Hematopoietic multipotent progenitor cell treated with erythropoietin and hydrocortisone succinate and interleukin-3 and kit ligand, for 8 days (in vitro differentiated cells): ENCODE measurements around the gene TRIM21.
A peak's percentile ranks its signal among the peaks of the same experiment; 100 is the strongest.
"Not testable (repeated sequence)": the region's sequence is repeated elsewhere in the genome, so short reads cannot be mapped to it uniquely, and the experiment has no call there.

Experiments used
- DNase-seq: peaks from one replicate; pipeline ENCODE4 v3.0.0-alpha.2; 2015

TRIM21 gene

DNA sequence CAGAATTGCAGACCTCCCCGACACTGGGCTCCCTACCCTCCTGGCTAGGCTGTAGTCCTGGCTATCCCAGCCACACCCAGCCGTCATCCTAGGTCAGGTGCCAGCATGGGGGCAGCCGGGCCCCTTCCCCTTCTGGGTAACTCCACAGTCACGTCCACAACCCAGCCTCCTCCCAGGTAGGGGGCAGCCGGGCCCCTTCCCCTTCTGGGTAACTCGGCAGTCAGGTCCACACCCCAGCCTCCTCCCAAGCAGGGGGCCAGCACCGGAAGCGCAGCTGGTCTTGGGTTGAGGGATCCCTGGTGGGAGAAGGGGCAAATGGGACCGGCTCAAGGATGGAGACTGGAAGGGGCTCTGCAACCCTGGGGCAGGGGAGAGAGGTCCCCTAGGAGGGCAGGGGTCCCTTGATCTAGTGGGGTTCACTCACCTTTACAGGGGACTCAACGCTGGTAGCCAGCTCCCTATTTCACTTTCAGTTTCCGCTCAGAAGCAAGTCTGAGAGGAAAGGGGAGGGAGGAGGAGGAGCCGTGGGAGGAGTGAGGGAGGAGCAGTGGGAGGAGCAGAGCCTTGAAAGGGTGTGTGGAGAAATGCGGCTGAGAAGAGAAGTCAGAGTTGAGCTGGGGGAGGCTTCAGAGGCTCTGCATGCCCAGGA lies at the start of gene TRIM21:
Gene TRIM21 (minus strand): TSS at position 494 of the 649 bp plus-strand sequence. CDS start 3,293 bp downstream, outside the sequence.
- peak; percentile 92 for DNase-seq

DNA sequence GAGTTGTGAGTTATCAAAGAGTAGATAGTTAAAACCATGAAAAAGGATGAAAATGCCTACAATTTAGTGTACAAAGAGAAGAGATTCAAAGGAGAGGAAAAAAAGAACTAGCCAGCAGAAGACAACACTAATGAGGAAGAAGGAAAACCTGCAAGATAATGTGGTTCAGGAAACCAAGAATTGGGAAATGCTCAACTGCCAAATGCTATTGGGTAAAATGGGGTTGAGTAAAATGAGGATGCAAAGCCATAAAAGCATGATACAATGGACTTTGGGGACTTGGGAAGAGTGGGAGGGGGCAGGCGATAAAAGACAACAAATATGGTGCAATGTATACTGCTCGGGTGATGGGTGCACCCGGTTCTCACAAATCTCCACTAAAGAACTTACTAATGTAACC lies 48.0 kb upstream of the TRIM21 start:
- DNase-seq: no peak

DNA sequence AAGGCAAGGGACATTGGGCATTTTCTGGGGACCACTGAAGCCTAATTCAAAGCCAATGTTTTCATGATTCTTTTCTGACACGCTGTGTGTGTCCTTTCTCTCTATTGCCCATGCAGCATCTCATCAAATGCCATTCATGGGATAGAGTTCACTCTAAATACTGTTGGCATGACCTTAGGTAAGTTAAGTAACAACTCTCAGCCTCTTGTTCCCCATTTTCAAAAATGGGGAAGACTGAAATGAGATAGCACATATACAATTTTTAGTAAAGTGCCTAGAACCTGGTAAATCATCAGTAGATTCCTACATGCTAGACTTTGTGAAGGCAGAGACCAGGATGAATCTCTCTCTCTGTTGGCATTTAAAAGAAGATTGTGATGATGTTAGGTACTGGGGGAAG lies 42.9 kb upstream of the TRIM21 start:
- DNase-seq: no peak

DNA sequence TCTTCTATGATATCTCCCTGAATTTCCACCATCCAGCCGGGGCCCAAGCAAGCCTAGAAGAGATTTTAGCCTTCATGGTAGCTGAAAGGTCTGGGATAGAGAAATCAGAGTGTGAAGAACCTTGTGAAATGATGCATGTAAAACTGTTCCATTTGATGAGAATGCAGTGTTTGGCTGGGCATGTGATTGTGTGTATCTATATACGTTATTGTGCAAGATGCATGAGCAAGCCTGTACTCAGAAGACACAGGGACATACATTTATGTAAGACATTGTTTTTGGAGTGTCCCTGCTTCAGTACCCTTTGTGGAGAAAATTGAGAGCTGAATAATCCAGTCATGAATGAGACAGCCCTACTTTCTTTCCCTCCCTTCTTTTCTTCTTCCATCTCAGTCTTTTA lies 40.4 kb upstream of the TRIM21 start:
- no peak for DNase-seq

DNA sequence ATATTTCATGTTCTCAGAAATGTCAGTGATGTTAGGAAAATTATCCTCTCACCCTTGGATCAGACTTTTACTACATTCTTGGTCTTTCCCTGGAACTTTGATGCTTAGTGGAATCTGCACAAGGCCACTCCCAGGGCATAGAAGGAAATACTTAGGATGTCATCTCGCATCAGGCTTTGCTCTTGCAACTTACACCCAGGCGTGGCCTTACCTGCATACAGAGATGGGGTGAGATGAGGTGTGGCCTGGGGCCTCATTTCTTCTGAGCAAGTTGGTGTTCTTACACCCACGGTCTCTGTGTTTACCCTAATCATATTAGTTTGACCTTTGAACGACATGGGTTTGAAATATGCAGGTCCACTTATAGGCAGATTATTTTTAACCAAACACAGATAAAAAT lies 36.5 kb upstream of the TRIM21 start:
- DNase-seq: no peak

DNA sequence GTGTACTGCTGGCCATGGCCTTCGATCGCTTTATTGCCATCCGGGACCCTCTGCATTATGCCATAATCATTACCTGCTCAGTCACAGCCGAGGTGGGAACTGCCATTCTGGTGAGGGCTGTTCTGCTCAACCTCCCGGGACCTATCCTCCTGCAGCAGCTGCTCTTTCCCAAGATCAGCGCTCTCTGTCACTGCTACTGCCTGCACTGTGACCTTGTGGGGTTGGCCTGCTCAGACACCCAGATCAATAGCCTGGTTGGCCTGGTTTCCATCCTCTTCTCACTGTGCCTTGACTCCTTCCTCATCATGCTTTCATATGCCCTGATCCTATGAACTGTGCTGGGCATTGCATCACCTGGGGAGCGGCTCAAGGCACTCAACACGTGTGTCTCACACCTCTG lies 24.9 kb upstream of the TRIM21 start:
- no peak for DNase-seq

DNA sequence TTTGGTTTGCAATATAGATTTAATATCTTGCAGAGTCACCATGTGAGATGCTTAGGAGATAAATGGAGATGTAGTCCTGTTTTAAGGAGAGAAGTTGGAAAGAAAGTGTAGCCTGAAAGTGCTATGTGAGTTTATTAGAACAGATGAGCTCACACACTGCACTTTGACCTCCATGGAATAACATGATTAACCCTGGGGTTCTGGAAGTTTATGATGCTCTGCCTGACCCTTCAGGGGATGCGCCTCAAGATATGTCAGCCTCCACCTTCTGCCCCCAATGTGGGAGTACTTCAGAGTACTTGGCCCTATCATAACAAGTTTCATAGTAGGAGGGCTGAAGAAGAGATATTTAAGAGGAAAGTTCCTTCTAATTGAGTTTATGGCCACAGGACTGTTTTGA lies 23.3 kb upstream of the TRIM21 start:
- no peak for DNase-seq

DNA sequence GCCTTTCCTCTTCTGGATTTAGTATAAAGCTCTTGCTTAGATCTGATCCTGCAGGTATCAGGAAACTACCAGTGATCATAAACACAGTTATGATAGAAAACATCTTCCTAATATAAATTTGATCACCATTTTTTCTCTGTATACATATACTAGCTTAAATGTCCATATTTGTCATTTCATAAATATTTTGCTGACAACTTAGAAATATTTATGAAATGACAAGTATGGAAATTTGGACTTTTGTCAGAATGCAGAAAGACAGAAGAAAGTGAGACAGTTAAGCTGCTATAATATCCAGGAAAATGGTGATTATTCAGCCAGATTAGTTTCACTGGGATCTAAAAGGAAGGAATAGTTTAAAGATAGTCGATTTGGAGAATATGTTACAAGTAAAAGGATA lies 22.8 kb upstream of the TRIM21 start:
- DNase-seq: no peak

DNA sequence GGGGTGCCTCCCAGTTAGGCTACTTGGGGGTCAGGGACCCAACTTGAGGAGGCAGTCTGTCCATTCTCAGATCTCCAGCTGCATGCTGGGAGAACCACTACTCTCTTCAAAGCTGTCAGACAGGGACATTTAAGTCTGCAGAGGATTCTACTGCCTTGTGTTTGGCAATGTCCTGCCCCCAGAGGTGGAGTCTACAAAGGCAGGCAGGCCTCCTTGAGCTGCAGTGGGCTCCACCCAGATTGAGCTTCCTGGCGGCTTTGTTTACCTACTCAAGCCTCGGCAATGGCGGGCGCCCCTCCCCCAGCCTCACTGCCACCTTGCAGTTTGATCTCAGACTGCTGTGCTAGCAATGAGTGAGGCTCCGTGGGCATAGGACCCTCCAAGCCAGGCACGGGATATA lies 12.7 kb upstream of the TRIM21 start:
- not testable (repeated sequence) for DNase-seq

DNA sequence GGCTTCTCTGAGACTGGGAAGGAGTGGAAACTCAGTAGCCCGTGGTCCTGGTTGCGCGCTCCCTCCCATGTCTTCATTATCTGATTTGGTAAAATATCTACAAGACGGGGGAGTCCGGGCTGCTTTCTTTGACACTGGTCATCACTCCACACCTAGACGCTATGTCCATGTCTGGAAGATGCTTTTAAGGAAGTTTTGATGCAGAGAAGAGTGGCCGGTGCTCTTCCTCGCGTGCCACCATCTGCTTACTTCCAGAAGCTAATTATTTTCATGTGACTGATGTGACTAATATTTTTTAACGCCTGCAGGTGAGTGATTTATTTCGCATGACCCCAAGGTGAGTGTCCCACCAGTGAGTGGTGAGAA lies 339 bp upstream of the TRIM21 start:
- no peak for DNase-seq

DNA sequence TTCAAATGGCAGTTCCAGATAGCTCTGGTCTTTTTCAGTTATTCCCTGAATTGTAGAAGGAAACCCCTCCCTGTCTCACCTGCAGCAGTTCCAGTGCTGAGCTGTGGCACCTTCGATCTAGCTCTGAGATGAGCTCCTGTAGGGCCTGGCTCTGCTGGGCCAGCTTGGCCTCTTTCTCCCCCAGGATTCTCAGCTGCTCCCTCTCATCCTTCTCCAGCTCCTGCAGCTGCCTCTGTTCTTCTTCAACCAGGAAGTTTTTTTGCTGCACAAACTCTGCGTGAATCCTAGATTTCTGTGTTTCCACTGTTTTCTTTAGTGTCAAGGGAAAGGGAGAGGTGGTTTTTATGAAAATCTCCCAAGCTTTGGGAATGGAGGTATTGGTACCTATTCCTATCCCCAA lies 5.3 kb downstream of the TRIM21 start:
- DNase-seq: no peak

DNA sequence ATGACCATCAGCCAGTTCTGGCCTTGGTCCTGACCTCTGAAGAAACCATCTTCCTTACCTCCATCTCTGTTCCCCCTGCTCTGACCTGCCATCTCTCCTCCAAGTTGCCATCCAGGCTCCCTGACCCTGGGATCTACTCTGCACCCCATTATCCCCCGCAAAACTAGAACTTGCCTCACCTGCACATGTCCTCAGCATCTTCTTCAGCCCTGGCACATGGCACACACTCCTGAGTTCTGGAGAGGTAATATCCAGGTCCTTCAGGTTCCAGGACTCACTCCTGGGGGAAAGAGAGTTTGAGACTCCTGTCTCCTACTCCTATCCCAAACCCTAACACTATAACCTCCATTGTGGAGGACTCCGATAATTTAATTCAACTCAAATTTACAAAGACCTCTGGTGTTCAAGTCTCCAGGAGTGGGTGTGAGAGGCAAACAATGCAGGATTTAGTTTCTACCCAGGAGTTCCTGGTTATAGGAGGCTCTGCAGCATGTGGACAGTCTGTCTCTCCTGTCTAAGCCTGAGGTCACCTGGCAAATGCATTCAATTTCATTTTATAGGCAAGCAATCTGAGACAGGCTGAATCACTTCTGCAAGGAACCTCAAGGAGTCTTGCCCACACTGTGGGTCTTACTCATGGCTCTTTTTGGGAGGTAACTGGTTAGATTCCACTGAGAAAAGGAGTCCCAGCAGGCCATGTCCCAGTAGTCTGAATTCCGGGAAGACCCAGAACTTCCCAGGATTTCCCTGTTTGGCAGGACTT lies 7.3 kb downstream of the TRIM21 start:
- no peak for DNase-seq

DNA sequence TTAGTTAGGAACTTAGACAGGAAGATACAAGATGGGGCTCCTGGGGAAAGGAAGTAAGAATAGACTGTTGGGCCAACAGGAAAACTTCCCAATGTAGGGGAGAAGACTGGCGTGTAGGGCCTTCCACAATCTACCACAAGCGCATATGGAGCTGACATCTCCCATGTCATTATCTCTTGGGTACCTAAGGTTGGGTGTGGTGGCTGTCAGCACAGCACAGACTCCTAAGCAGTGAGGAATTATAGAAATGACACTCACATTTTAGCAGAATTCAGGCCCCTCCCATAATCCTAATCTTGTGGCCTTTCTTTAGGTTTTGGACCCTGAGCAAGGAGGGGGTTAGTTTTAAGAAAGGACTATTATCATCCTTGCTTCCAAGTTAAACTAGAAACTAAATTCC lies 11.6 kb downstream of the TRIM21 start:
- DNase-seq: peak; percentile 84

DNA sequence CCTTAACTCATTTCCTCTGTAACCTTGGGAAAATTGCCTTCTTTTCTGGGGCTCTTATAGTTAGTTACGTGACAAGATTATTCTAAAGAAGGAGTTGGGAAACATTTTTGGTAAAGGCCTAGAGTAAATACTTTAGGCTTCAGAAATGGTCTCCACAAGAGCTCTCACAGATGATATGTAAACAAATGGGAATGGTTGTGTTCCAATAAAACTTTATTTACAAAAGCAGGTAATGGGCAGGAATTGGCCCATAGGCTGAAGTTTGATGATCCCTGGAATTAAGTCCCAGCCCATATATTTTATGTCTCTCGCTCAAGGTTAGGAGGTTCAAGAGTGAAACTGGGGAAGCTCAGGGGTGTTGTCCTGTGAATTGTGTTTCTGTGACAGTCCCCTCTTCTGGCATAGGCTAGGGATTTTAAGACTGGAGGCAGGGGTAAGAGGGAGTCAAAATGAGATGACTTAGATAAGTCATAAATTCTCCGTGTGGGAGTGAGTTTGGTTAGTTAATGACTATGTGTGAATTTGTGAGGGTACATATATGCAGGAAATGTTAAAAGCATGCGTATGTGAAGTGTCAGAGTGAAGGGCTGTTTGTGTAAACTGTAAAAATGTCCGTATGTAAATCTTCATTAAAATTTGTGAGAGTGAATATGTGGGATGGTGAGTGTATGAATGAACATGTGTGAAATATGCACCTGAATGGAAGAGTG lies 17.9 kb downstream of the TRIM21 start:
- no peak for DNase-seq

DNA sequence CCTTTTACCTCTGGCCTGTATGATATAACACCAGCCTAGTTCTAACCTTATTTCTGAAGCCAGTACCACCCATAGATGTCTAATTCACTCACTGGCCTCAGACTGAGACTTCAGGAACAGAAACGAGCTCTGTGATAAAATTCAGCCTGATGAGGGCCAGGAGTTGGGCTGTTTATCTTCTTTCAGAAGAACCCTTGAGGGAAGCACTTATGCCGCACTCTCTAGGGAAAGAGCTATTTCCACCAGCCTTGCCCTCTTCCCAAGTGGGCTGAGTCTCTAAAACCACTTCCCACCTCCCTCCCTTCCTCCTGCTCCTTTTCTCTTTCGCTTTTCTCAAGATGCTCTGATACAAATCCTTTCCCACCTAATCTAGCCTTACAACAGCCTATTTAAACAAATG lies 23.3 kb downstream of the TRIM21 start:
- DNase-seq: no peak

DNA sequence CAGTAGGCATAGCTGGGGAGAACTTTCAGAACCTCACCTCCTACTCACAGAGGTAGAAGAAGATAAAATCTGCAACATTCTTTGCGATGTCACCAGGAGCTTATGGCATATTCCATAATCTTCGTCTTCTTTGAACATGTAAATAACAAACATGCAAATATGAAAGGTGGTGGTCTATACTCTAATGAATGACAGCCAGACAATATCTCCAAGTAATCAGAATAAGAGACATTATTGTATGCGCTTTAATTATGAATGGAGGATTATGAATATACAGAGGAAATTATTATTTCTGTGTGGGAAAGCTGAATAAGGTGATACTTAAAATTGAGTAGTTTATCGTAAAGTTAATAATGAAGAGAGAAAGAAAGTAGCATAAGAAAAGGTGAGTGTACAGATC lies 25.2 kb downstream of the TRIM21 start, which contains the start of gene OR52B4:
Gene OR52B4 (minus strand): TSS at position 101 of the 400 bp plus-strand sequence. CDS start 91 bp downstream, at position 10.
- DNase-seq: no peak

DNA sequence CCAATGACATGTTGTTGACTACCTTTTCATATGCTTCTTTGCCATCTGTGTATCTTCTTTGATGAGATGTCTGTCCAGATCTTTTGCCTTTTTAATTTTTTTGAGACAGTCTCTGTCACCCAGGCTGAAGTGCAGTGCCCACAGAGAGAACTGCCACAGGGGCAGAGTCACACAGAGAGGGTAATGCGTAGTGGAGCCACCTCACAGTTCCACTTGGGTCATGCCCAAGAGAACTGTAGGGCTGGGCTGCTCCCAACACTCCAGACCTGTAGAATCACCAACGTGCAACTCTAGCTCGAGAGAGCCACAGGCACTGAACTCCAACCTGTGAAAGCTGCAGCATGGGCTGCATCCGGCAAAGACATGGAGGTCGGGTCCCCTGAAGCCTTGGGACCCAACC lies 45.4 kb downstream of the TRIM21 start:
- not testable (repeated sequence) for DNase-seq

DNA sequence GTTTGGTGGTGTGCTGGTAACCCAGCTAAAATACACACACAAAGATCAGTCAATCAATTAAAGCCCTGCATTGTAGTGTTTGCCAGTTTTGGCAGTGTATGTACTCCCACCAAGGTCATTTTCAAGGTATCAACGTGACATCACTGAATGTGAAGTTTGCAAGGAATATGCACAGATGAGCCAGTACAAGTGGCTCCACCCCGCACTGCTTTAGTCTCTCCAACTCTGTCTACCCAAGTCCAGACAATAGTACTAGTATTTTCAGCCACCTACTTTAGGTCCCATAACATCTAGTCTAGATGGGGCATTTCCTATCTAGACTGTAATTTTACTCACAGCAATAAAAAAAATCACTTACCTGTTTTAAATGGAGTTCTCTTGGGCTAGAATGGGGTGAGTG lies 48.1 kb downstream of the TRIM21 start:
- not testable (repeated sequence) for DNase-seq
